K562 (cell line): ENCODE measurements around the gene POLR2B. TPM values are rescaled to one million over a fixed set of nuclear protein-coding genes. Genes with fewer than 3 reads are reported as not detected.

Experiments used
- ATAC-seq: fragments of 200-7000 bp; cut with Tn5 transposase; 3 replicates; pipeline ENCODE4 v1.9.1; 2020; ENCODE audit warnings: moderate library complexity
- BruUV-seq: library from RNA; stranded (reverse); fragments of 400-500 nt; replicated peaks from 2 replicates; lab custom pipeline; 2021; lab: Mats Ljungman, UMichigan
- CTCF ChIA-PET: fragments of 300-600 bp; formaldehyde crosslinking; extraction: SDS; loops from one replicate; lab custom pipeline; 2021; ENCODE audit warnings: low intra/inter-chr PET ratio; lab: Yijun Ruan, JAX
- POLR2A ChIA-PET: fragments of 300-600, 350-650 bp; sonication (Branson Sonifier 250); formaldehyde crosslinking; extraction: SDS; loops from one replicate; lab custom pipeline; 2021; ENCODE audit warnings: antibody characterized with exemption, inconsistent platforms; lab: Yijun Ruan, JAX
- DNase-seq, 4 experiments: peaks; one replicate each; pipeline versions ENCODE4 v3.0.0 to v3.0.0-alpha.2; 2011 to 2018; ENCODE audit warnings: low spot score in 3 of 4, mixed read lengths in 3 of 4; ENCODE audit errors: extremely low read depth in 1 of 4
- FAIRE-seq: peaks from 2 replicates; lab custom pipeline; 2011; peaks lifted over from hg19 to GRCh38; lab: Jason Lieb, UNC
- H2AFZ ChIP-seq: 2 replicates; pipeline ENCODE4 v1.6.0; 2011; ENCODE audit warnings: low read depth, low read length, control low read depth, inconsistent platforms
- H3K27ac ChIP-seq: fragments of 200-600 bp; 3 replicates; pipeline ENCODE4 v1.8.0; 2011; ENCODE audit warnings: low read depth, mild to moderate bottlenecking, control low read depth, inconsistent platforms, low read length, moderate library complexity, mixed read lengths; ENCODE audit errors: extremely low read depth
- H3K27me3 ChIP-seq, 2 experiments: fragments of 300-600 bp in 1 of 2; 2 replicates in 1 of 2; 3 replicates in 1 of 2; pipeline versions ENCODE4 v1.6.0 to v1.8.0; 2011; ENCODE audit warnings: inconsistent platforms in 2 of 2, low read length in 2 of 2, mild to moderate bottlenecking in 1 of 2, mixed read lengths in 1 of 2, moderate library complexity in 1 of 2; ENCODE audit not compliant: control insufficient read depth in 2 of 2, insufficient read depth in 2 of 2
- H3K36me3 ChIP-seq: fragments of 300-600 bp; 3 replicates; pipeline ENCODE4 v1.8.0; 2011; ENCODE audit warnings: mild to moderate bottlenecking, low read length, inconsistent platforms; ENCODE audit not compliant: control insufficient read depth, insufficient read depth
- H3K4me1 ChIP-seq, 2 experiments: fragments of 200-600 bp in 1 of 2; replicated peaks in 1 of 2; 2 replicates in 1 of 2; 3 replicates in 1 of 2; pipeline versions ENCODE4 v1.5.1 to v1.8.0; 2011; ENCODE audit warnings: inconsistent platforms in 2 of 2, low read length in 2 of 2, mild to moderate bottlenecking in 1 of 2, mixed read lengths in 1 of 2, moderate library complexity in 1 of 2; ENCODE audit not compliant: control insufficient read depth in 2 of 2, insufficient read depth in 2 of 2
- H3K4me2 ChIP-seq: 2 replicates; pipeline ENCODE4 v1.6.1; 2011; ENCODE audit warnings: low read length, control low read depth, inconsistent platforms, mixed read lengths; ENCODE audit not compliant: insufficient read depth
- H3K4me3 ChIP-seq: fragments of 200-600 bp; sonication (generic), shearing (Covaris generic); 2 replicates; pipeline ENCODE4 v1.5.1; 2016; ENCODE audit warnings: control low read depth, inconsistent platforms
- H3K79me2 ChIP-seq: fragments of 200-600 bp; 3 replicates; pipeline ENCODE4 v1.8.0; 2011; ENCODE audit warnings: low read length, inconsistent platforms; ENCODE audit not compliant: control insufficient read depth, insufficient read depth
- H3K9ac ChIP-seq, 2 experiments: 2 replicates each; pipeline versions ENCODE4 v1.6.0 to v1.6.1; 2011; ENCODE audit warnings: low read depth in 2 of 2, low read length in 2 of 2, control low read depth in 1 of 2, inconsistent platforms in 1 of 2, mild to moderate bottlenecking in 1 of 2, mixed read lengths in 1 of 2; ENCODE audit not compliant: insufficient read depth in 1 of 2
- H3K9me1 ChIP-seq: one replicate; pipeline ENCODE4 v1.6.0; 2011; ENCODE audit warnings: inconsistent platforms, mild to moderate bottlenecking, low read length, moderate library complexity; ENCODE audit not compliant: control insufficient read depth, insufficient read depth
- H3K9me3 ChIP-seq: replicated peaks from 2 replicates; pipeline ENCODE4 v1.5.1; 2011; ENCODE audit warnings: low read depth, low read length, inconsistent platforms; ENCODE audit not compliant: control insufficient read depth, insufficient read depth
- H4K20me1 ChIP-seq: replicated peaks from 2 replicates; pipeline ENCODE4 v1.6.1; 2011; ENCODE audit warnings: low read length, inconsistent platforms, mixed read lengths; ENCODE audit not compliant: control insufficient read depth, insufficient read depth
- ARID1B ChIP-seq: fragments of 450-650 bp; IDR thresholded peaks from 2 replicates; pipeline ENCODE4 v1.6.1; 2016; ENCODE audit warnings: antibody characterized with exemption, mild to moderate bottlenecking, inconsistent platforms
- CEBPZ ChIP-seq: fragments of 150-350 bp; IDR thresholded peaks from 2 replicates; pipeline ENCODE4 v1.6.1; 2014; ENCODE audit warnings: low read depth, mild to moderate bottlenecking, low read length, borderline replicate concordance
- COPS2 ChIP-seq: fragments of 450-650 bp; conservative IDR thresholded peaks from 2 replicates; pipeline ENCODE4 v1.6.1; 2016; ENCODE audit warnings: mild to moderate bottlenecking, moderate library complexity
- FOXK1 ChIP-seq: sonication (generic); formaldehyde crosslinking; IDR thresholded peaks from 2 replicates; pipeline ENCODE4 v1.8.0; 2022; ENCODE audit warnings: missing genetic modification reagents, mild to moderate bottlenecking, borderline replicate concordance
- NKRF ChIP-seq: fragments of 450-650 bp; IDR thresholded peaks from 2 replicates; pipeline ENCODE4 v1.6.1; 2016; ENCODE audit warnings: borderline replicate concordance
- PRMT5 ChIP-seq: sonication (generic); formaldehyde crosslinking; IDR thresholded peaks from 2 replicates; pipeline ENCODE4 v1.5.0; 2020; ENCODE audit warnings: missing genetic modification reagents
- RBFOX2 ChIP-seq: fragments of 200-400 bp; formaldehyde crosslinking; IDR thresholded peaks from 2 replicates; pipeline ENCODE4 v1.6.1; 2017; ENCODE audit warnings: low read depth, mild to moderate bottlenecking, low read length, moderate library complexity
- SPI1 ChIP-seq: IDR thresholded peaks from 2 replicates; pipeline ENCODE4 v1.6.1; 2011; ENCODE audit warnings: low read depth, low read length, control low read depth, borderline replicate concordance
- THRAP3 ChIP-seq: fragments of 450-650 bp; IDR thresholded peaks from 2 replicates; pipeline ENCODE4 v1.6.1; 2016; ENCODE audit warnings: mild to moderate bottlenecking, inconsistent platforms, borderline replicate concordance
- VEZF1 ChIP-seq: fragments of 200-800 bp; sonication (Bioruptor generic); IDR thresholded peaks from 2 replicates; pipeline ENCODE4 v1.6.1; 2017; ENCODE audit warnings: missing genetic modification characterization, missing compliant biosample characterization
- ZNF175 ChIP-seq: fragments of 200-800 bp; sonication (Bioruptor generic); IDR thresholded peaks from 2 replicates; pipeline ENCODE4 v1.6.1; 2016; ENCODE audit warnings: low read depth, mild to moderate bottlenecking, missing genetic modification characterization, missing compliant biosample characterization
- ZNF395 ChIP-seq: fragments of 200-800 bp; sonication (Bioruptor generic); IDR thresholded peaks from 2 replicates; pipeline ENCODE4 v1.6.1; 2017; ENCODE audit warnings: missing genetic modification characterization, missing compliant biosample characterization
- ZNF780A ChIP-seq: fragments of 250-450 bp; sonication (Bioruptor Pico); IDR thresholded peaks from 2 replicates; pipeline ENCODE4 v1.5.0; 2021; ENCODE audit warnings: mild to moderate bottlenecking
- WGBS: fragments of 100-300 bp; shearing (Covaris generic); methylation state at CpG from one replicate; pipeline ENCODE4 v1.1.6; 2016; ENCODE audit warnings: low coverage, mixed read lengths; ENCODE audit not compliant: insufficient coverage; ENCODE audit errors: missing lambda C conversion rate; 5-methylcytosine and 5-hydroxymethylcytosine counted together
- in situ Hi-C: fragments of 300-500 bp; cut with MboI; formaldehyde crosslinking; loops from 4 replicates; pipeline ENCODE4 v1.15.0; 2018; ENCODE audit warnings: inconsistent platforms, mixed read lengths
- intact Hi-C: fragments of 100-400 bp; cut with micrococcal nuclease; formaldehyde crosslinking; loops from 2 replicates; pipeline ENCODE4 v1.14.2; 2022
- polyA plus RNA-seq, 8 experiments: library from polyadenylated mRNA; depleted of rRNA in 4 of 8; stranded (reverse) in 5 of 8; unstranded in 3 of 8; fragments of >200 nt; fragmentation: Nextera tagmentation in 2 of 8; fragmentation: Illumina TruSeq in 1 of 8; extraction: Ambion mirVana in 2 of 8; extraction: Trizol in 1 of 8; gene quantifications; 2 replicates each; pipeline versions ENCODE4 v1.2.1 to v1.2.3, GENCODE V29; 2011 to 2014; ENCODE audit warnings: inconsistent platforms in 1 of 8, missing spikeins in 1 of 8
- total RNA-seq, 7 experiments: library from RNA; depleted of rRNA in 6 of 7; stranded (reverse); fragments of >200 nt in 6 of 7; fragmentation: Illumina TruSeq in 2 of 7; extraction: Trizol in 2 of 7; gene quantifications; 2 replicates each; pipeline versions ENCODE4 v1.2.1 to v1.2.3, GENCODE V29; 2011 to 2021; ENCODE audit warnings: low replicate concordance in 1 of 7

POLR2B gene
- total and polyA plus RNA-seq, 9 of the 15 experiments (the other 6 are each of a cell fraction or from before 2014, with no cell fraction given), result 60.9 to 208 (median 142) TPM

GRCh38 chr4:56958111-56958517 lies 20.6 kb upstream of the POLR2B start:
- BruUV-seq, result no TSS peak
- in situ Hi-C loops (no loop called here), intact Hi-C loops (loop anchor here (5.0 to 10.0 kb wide), 2 partner anchors 46 to 113 kb away; no protein-coding TSS in a partner anchor)
- Histone ChIP-seq H3K4me1 (peaks cover 0 to 11% of the 10 kb centered on the region in 2 experiments; a peak in 2 of 5 replicates), H3K4me3 (no peak overlapping the region), H4K20me1 (no peaks in the 10 kb centered on the region), H3K79me2 (no peaks in the 10 kb centered on the region), H3K9ac (peak overlapping the region; percentile 18 to 22; a peak in 2 of 4 replicates), H3K4me2 (peak overlapping the region; percentile 61), H3K9me1 (no peaks in the 10 kb centered on the region), H3K36me3 (peaks cover 8% of the 10 kb centered on the region; the same call in 2 of the 3 replicates), H3K27me3 (peaks cover 0 to 5% of the 10 kb centered on the region in 2 experiments; a peak in 3 of 5 replicates), H3K27ac (no peak overlapping the region), H2AFZ (peak overlapping the region; percentile 86), H3K9me3 (no peaks in the 10 kb centered on the region)
- ATAC-seq (peak; percentile 82), DNase-seq (peak in 3 of 4 experiments; percentile 11 to 48 (median 35)), FAIRE-seq (peak; percentile 83)
- ChIA-PET POLR2A (no interaction called here), CTCF (no interaction called here)
- 10% methylated on average over 6 of the region's 7 CpGs for WGBS
- TF ChIP-seq VEZF1 (CRISPR knock-in tag) (no peak), THRAP3 (no peak), ZNF780A (CRISPR knock-in tag) (no peak), RBFOX2 (no peak), ZNF175 (CRISPR knock-in tag) (0 out of 2 replicates have a peak, but pooled peaks have one; percentile 31), ARID1B (no peak), NKRF (no peak), PRMT5 (CRISPR knock-in tag) (no peak), SPI1 (peak; percentile 4; the same call in 1 of the 2 replicates), CEBPZ (no peak), ZNF395 (CRISPR knock-in tag) (peak; percentile 78), FOXK1 (CRISPR knock-in tag) (no peak), COPS2 (no peak)
